GM23338 (cell line): ENCODE data around the gene NIPBL. TPM values are rescaled to one million over a fixed set of nuclear protein-coding genes. Genes with fewer than 3 reads are reported as not detected.

ENCODE experiments used
- ATAC-seq: fragments of 200-7000 bp; cut with Tn5 transposase; 3 replicates; pipeline ENCODE4 v1.9.1; 2020
- DNase-seq: peaks from one replicate; pipeline ENCODE4 v3.0.0-alpha.2; 2015; ENCODE audit warnings: low spot score
- H2AFZ ChIP-seq: fragments of 200-600 bp; sonication (generic); 2 replicates; pipeline ENCODE4 v1.8.0; 2016; ENCODE audit warnings: antibody characterized with exemption, mild to moderate bottlenecking, moderate library complexity
- H3F3A ChIP-seq: fragments of 200-600 bp; sonication (generic); replicated peaks from 2 replicates; pipeline ENCODE4 v1.8.0; 2017; ENCODE audit warnings: antibody characterized with exemption, mixed run types, low read depth
- H3K27ac ChIP-seq: fragments of 200-600 bp; sonication (generic); 2 replicates; pipeline ENCODE4 v1.6.1; 2016; ENCODE audit warnings: low read depth
- H3K27me3 ChIP-seq: fragments of 200-600 bp; sonication (generic); 2 replicates; pipeline ENCODE4 v1.8.0; 2016; ENCODE audit warnings: mild to moderate bottlenecking, mixed run types, moderate library complexity; ENCODE audit not compliant: insufficient read depth
- H3K36me3 ChIP-seq: fragments of 200-600 bp; sonication (generic); 2 replicates; pipeline ENCODE4 v1.8.0; 2016; ENCODE audit warnings: mild to moderate bottlenecking; ENCODE audit not compliant: insufficient read depth
- H3K4me1 ChIP-seq: fragments of 200-600 bp; sonication (generic); 2 replicates; pipeline ENCODE4 v1.8.0; 2016; ENCODE audit warnings: mild to moderate bottlenecking, moderate library complexity; ENCODE audit not compliant: insufficient read depth
- H3K4me2 ChIP-seq: fragments of 200-600 bp; sonication (generic); 2 replicates; pipeline ENCODE4 v1.7.1; 2017; ENCODE audit warnings: mixed run types
- H3K4me3 ChIP-seq: fragments of 200-600 bp; sonication (generic); 2 replicates; pipeline ENCODE4 v1.6.1; 2016; ENCODE audit warnings: mixed run types
- H3K79me2 ChIP-seq: fragments of 200-600 bp; sonication (generic); replicated peaks from 2 replicates; pipeline ENCODE4 v1.8.0; 2017; ENCODE audit warnings: mild to moderate bottlenecking; ENCODE audit not compliant: insufficient read depth
- H3K9me2 ChIP-seq: fragments of 200-600 bp; sonication (generic); 2 replicates; pipeline ENCODE4 v1.8.0; 2017; ENCODE audit not compliant: insufficient read depth
- H4K20me1 ChIP-seq: fragments of 200-600 bp; sonication (generic); replicated peaks from 2 replicates; pipeline ENCODE4 v1.8.0; 2017; ENCODE audit warnings: mild to moderate bottlenecking; ENCODE audit not compliant: insufficient read depth
- H3K27ac Mint-ChIP-seq: 2 replicates; pipeline ENCODE4 v1.8.0; 2020; ENCODE audit warnings: inconsistent platforms, mild to moderate bottlenecking, moderate library complexity, mixed read lengths
- H3K27me3 Mint-ChIP-seq: 3 replicates; pipeline ENCODE4 v1.8.0; 2022; ENCODE audit warnings: low read depth, mild to moderate bottlenecking, moderate library complexity, mixed read lengths, inconsistent platforms; ENCODE audit not compliant: insufficient read depth, poor library complexity
- H3K36me3 Mint-ChIP-seq: 3 replicates; pipeline ENCODE4 v1.8.0; 2021; ENCODE audit warnings: low read depth, mild to moderate bottlenecking, inconsistent platforms, moderate library complexity, mixed read lengths
- H3K4me1 Mint-ChIP-seq: 3 replicates; pipeline ENCODE4 v1.8.0; 2020; ENCODE audit warnings: mild to moderate bottlenecking, inconsistent platforms, mixed read lengths
- H3K4me3 Mint-ChIP-seq: 3 replicates; pipeline ENCODE4 v1.8.0; 2021; ENCODE audit warnings: moderate library complexity, mild to moderate bottlenecking, inconsistent platforms, mixed read lengths
- H3K9me3 Mint-ChIP-seq: 3 replicates; pipeline ENCODE4 v1.8.0; 2020; ENCODE audit warnings: moderate library complexity, mild to moderate bottlenecking, inconsistent platforms, mixed read lengths
- CREB1 ChIP-seq: fragments of 250-450 bp; sonication (Bioruptor Pico); IDR thresholded peaks from 2 replicates; pipeline ENCODE4 v1.5.0; 2020; ENCODE audit warnings: low read depth, mild to moderate bottlenecking, moderate library complexity
- EZH2 ChIP-seq: fragments of 200-600 bp; sonication (generic); IDR thresholded peaks from one replicate; pipeline ENCODE4 v1.8.0; 2017; ENCODE audit warnings: antibody characterized with exemption, mild to moderate bottlenecking, low read depth; ENCODE audit not compliant: unreplicated experiment
- EZH2phosphoT487 ChIP-seq: fragments of 200-600 bp; sonication (generic); IDR thresholded peaks from one replicate; pipeline ENCODE4 v1.8.1; 2018; ENCODE audit warnings: antibody characterized with exemption; ENCODE audit not compliant: unreplicated experiment
- POLR2AphosphoS5 ChIP-seq: IDR thresholded peaks from 2 replicates; pipeline ENCODE4 v1.6.1; 2016; ENCODE audit warnings: antibody characterized with exemption, low read depth
- STAT1 ChIP-seq: IDR thresholded peaks from one replicate; pipeline ENCODE4 v1.6.1; 2016; ENCODE audit warnings: antibody characterized with exemption; ENCODE audit not compliant: unreplicated experiment
- ZNF114 ChIP-seq: fragments of 250-450 bp; sonication (Bioruptor Pico); IDR thresholded peaks from 2 replicates; pipeline ENCODE4 v1.5.0; 2020; ENCODE audit warnings: mild to moderate bottlenecking, moderate library complexity
- ZNF331 ChIP-seq: fragments of 250-450 bp; sonication (Bioruptor Pico); IDR thresholded peaks from 2 replicates; pipeline ENCODE4 v1.5.0; 2020; ENCODE audit warnings: low read depth, mild to moderate bottlenecking, moderate library complexity
- polyA plus RNA-seq: library from polyadenylated mRNA; unstranded; fragments of >200 nt; fragmentation: Nextera tagmentation; extraction: Ambion mirVana; gene quantifications from 2 replicates; pipeline ENCODE4 v1.2.1, GENCODE V29; 2016
- total RNA-seq: library from RNA; depleted of rRNA; stranded (reverse); fragments of >200 nt; shearing (Covaris generic); gene quantifications from 2 replicates; pipeline ENCODE4 v1.2.3, GENCODE V29; 2014
- TF ChIP-seq, protein P1 (sequence below), 2 experiments: fragments of 200-600 bp in 1 of 2; sonication (generic) in 1 of 2; conservative IDR thresholded peaks; 2 replicates each; pipeline versions ENCODE4 v1.5.1 to v1.6.1; 2016 to 2017; ENCODE audit warnings: antibody characterized with exemption in 2 of 2, low read depth in 2 of 2, mild to moderate bottlenecking in 2 of 2, moderate library complexity in 1 of 2
- TF ChIP-seq, protein P2 (sequence below): IDR thresholded peaks from 2 replicates; pipeline ENCODE4 v1.6.1; 2016; ENCODE audit warnings: antibody characterized with exemption
- TF ChIP-seq, protein P3 (sequence below): IDR thresholded peaks from one replicate; pipeline ENCODE4 v1.6.1; 2018; ENCODE audit warnings: antibody characterized with exemption; ENCODE audit not compliant: unreplicated experiment

The NIPBL gene
- total and polyA plus RNA-seq, 2 experiments from 2014 or later = 44.2 to 51.4 TPM

DNA sequence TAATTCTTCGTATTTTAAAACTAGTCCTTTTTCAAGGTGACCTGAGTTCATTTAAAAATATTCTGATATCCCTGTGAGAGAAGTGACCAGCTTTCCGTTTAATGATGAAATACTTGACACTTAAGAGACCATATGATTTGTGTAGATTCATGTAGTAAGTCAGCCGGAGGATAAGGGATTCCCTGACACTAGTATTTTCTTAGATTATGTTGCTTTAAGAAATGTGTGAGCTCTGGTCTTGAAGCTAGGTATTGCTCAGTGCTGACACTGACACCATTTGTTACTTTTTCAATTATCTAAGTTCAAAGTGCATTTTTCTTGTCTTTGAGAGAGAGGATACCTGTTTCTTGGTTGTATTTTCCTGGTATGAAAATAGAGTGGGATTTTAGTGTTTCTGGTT, 4.2 kb downstream of the NIPBL start:
- no peaks in the 10 kb centered on the region for H3K9me3 Mint-ChIP-seq
- no peak overlapping the region for H3K27ac ChIP-seq
- H3K4me1 Mint-ChIP-seq = peaks cover 28% of the 10 kb centered on the region
- H3K4me3 Mint-ChIP-seq = no peak overlapping the region
- no peak overlapping the region for H3K4me2 ChIP-seq
- no peak overlapping the region for H2AFZ ChIP-seq
- peaks cover 27% of the 10 kb centered on the region for H3K4me1 ChIP-seq
- peaks cover 86% of the 10 kb centered on the region for H3K79me2 ChIP-seq
- peaks cover 7% of the 10 kb centered on the region; the same call in 2 of the 3 replicates for H3K36me3 Mint-ChIP-seq
- H3K9me2 ChIP-seq = peaks cover under 1% of the 10 kb centered on the region; the same call in 1 of the 2 replicates
- H3K27me3 ChIP-seq = no peaks in the 10 kb centered on the region
- no peak overlapping the region for H3K4me3 ChIP-seq
- TF ChIP-seq STAT1 = no peak
- TF ChIP-seq, protein P1, sequence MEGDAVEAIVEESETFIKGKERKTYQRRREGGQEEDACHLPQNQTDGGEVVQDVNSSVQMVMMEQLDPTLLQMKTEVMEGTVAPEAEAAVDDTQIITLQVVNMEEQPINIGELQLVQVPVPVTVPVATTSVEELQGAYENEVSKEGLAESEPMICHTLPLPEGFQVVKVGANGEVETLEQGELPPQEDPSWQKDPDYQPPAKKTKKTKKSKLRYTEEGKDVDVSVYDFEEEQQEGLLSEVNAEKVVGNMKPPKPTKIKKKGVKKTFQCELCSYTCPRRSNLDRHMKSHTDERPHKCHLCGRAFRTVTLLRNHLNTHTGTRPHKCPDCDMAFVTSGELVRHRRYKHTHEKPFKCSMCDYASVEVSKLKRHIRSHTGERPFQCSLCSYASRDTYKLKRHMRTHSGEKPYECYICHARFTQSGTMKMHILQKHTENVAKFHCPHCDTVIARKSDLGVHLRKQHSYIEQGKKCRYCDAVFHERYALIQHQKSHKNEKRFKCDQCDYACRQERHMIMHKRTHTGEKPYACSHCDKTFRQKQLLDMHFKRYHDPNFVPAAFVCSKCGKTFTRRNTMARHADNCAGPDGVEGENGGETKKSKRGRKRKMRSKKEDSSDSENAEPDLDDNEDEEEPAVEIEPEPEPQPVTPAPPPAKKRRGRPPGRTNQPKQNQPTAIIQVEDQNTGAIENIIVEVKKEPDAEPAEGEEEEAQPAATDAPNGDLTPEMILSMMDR (conservative IDR thresholded peaks at IDR 0.05; ENCODE audit: low read depth in 2 of 2) = no peak
- no peak for TF ChIP-seq EZH2phosphoT487
- H3K27ac Mint-ChIP-seq = peak overlapping the region; percentile 84
- no peak for ATAC-seq
- H3K27me3 Mint-ChIP-seq = peaks cover 2% of the 10 kb centered on the region
- H4K20me1 ChIP-seq = peaks cover 34% of the 10 kb centered on the region
- no peaks in the 10 kb centered on the region for H3F3A ChIP-seq
- H3K36me3 ChIP-seq = no peaks in the 10 kb centered on the region
- no peak for DNase-seq

DNA sequence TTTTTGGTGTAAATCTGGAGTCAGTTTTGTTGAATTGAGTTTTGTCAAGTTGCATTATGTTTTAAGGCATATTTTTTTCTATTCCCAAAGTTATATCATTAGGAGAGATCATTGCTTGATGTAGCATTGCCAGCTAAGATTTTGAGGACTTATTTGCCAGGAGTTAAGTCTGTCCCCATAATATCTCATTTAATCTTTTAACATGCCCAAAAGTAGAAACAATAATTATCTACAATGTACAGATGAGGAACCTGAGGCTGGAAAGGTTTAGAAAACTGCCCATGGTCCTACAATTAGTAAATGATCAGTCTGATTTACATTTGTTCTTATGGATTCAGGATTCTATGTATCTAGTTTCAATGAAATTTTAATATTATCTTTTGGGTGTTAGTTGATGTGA, 4.7 kb downstream of the NIPBL start:
- ATAC-seq = no peak
- H3K27ac Mint-ChIP-seq = no peak overlapping the region
- no peaks in the 10 kb centered on the region for H3K9me3 Mint-ChIP-seq
- Histone ChIP-seq H3K27ac (no peak overlapping the region), H3F3A (no peaks in the 10 kb centered on the region), H3K27me3 (no peaks in the 10 kb centered on the region), H3K36me3 (no peaks in the 10 kb centered on the region), H3K9me2 (peaks cover 3% of the 10 kb centered on the region; the same call in 1 of the 2 replicates), H4K20me1 (peaks cover 34% of the 10 kb centered on the region), H3K4me1 (peaks cover 27% of the 10 kb centered on the region), H3K4me3 (no peak overlapping the region), H3K79me2 (peaks cover 91% of the 10 kb centered on the region), H3K4me2 (no peak overlapping the region), H2AFZ (no peak overlapping the region)
- peaks cover 28% of the 10 kb centered on the region for H3K4me1 Mint-ChIP-seq
- H3K36me3 Mint-ChIP-seq = peaks cover 9% of the 10 kb centered on the region; the same call in 2 of the 3 replicates
- DNase-seq = no peak
- H3K4me3 Mint-ChIP-seq = no peak overlapping the region; the same call in 2 of the 3 replicates
- peaks cover 2% of the 10 kb centered on the region for H3K27me3 Mint-ChIP-seq
- TF ChIP-seq ZNF331 (no peak), EZH2 (no peak), EZH2phosphoT487 (no peak), CREB1 (CRISPR knock-in tag) (no peak), ZNF114 (no peak), POLR2AphosphoS5 (no peak)
- TF ChIP-seq, protein P2, sequence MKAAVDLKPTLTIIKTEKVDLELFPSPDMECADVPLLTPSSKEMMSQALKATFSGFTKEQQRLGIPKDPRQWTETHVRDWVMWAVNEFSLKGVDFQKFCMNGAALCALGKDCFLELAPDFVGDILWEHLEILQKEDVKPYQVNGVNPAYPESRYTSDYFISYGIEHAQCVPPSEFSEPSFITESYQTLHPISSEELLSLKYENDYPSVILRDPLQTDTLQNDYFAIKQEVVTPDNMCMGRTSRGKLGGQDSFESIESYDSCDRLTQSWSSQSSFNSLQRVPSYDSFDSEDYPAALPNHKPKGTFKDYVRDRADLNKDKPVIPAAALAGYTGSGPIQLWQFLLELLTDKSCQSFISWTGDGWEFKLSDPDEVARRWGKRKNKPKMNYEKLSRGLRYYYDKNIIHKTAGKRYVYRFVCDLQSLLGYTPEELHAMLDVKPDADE = no peak
- TF ChIP-seq, protein P3, sequence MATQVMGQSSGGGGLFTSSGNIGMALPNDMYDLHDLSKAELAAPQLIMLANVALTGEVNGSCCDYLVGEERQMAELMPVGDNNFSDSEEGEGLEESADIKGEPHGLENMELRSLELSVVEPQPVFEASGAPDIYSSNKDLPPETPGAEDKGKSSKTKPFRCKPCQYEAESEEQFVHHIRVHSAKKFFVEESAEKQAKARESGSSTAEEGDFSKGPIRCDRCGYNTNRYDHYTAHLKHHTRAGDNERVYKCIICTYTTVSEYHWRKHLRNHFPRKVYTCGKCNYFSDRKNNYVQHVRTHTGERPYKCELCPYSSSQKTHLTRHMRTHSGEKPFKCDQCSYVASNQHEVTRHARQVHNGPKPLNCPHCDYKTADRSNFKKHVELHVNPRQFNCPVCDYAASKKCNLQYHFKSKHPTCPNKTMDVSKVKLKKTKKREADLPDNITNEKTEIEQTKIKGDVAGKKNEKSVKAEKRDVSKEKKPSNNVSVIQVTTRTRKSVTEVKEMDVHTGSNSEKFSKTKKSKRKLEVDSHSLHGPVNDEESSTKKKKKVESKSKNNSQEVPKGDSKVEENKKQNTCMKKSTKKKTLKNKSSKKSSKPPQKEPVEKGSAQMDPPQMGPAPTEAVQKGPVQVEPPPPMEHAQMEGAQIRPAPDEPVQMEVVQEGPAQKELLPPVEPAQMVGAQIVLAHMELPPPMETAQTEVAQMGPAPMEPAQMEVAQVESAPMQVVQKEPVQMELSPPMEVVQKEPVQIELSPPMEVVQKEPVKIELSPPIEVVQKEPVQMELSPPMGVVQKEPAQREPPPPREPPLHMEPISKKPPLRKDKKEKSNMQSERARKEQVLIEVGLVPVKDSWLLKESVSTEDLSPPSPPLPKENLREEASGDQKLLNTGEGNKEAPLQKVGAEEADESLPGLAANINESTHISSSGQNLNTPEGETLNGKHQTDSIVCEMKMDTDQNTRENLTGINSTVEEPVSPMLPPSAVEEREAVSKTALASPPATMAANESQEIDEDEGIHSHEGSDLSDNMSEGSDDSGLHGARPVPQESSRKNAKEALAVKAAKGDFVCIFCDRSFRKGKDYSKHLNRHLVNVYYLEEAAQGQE = no peak
- TF ChIP-seq, protein P1 (conservative IDR thresholded peaks at IDR 0.05; ENCODE audit: low read depth in 2 of 2) = no peak
